ENCODE measurements around the gene MAP3K3. TPM values are rescaled to one million over a fixed set of nuclear protein-coding genes. Genes with fewer than 3 reads are reported as not detected.
A peak's percentile ranks its signal among the peaks of the same experiment; 100 is the strongest.

The MAP3K3 gene
- total RNA-seq, 1 donor from 2014 or later = 138 TPM

DNA sequence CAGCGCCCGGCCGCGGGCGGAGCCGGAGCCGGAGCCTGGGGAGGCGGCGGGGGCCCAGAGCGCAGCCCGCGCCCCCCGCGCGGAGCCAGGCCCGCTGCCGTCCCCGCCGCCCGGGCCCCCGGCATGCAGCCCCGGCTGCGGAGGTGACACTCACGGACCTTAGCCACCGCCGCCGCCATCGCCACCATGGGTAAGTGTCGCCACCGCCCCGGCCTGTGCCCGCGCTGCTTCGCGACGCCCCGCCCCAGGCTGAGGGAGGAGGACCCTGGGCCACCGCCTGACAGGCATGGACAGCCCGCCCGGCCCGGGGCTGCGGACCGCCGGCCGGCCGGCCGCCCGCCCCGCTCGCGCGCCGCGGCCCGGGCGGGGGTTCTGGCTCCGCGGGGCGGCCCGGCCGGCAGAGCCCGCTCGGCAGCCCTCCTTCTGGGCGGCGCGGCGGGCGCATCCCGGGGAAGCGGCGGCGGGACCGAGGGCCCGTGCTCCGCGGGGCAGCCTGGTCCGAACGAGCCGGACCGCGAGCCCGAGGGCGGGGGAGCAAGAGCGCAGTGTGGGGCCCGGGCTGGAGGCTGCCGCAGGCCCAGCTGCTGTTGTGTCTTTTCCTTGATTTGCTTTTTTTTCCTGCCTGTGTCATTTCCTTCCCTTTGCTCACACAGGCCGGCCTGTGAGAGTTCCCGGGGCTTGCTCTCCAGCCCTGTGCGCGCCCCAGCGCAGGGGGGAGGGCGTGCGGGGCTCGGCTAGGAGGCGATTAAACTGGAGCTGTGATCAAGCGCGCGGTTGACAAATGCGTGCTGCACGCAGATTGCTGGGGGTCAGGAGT is 565 bp downstream of the MAP3K3 start:
- peak; percentile 94 for DNase-seq

DNA sequence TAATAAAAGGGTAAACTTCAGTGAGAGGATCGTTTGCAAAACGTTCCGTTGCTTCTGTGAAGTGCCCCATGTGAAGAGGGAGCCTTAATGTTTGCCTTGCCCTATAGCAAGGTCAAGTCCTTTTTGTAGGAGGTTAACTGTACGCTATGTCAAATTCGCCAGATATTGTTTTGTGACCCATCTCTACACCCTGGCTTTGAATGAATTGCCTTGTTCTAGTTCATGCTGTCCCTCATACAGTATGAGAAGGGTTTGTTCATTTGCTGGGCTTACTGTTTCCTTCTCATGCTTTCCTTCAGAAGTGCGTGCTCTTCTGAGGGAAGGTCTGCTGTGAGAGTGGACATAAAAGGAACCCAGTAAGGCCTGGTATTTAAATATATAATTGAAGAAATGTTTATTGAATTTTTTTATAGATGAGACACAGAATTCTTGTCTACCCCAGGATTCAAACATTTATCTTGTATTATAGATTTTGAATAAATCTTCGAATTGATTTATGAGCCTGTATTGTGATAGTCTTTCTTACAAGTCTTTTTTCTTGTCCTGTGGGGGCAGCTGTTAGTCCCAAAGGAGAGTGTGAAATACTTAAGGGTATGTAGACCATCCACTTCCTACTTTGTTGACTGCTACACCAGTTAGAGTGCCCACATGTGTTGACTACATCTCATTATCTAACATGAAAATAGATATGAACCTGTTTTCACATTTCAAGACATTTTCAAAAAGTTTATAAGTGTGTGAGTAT is 1.7 kb downstream of the MAP3K3 start:
- peak; percentile 24 for DNase-seq

GRCh38 chr17:63624531-63624880 is 2.3 kb downstream of the MAP3K3 start:
- DNase-seq = no peak

DNA sequence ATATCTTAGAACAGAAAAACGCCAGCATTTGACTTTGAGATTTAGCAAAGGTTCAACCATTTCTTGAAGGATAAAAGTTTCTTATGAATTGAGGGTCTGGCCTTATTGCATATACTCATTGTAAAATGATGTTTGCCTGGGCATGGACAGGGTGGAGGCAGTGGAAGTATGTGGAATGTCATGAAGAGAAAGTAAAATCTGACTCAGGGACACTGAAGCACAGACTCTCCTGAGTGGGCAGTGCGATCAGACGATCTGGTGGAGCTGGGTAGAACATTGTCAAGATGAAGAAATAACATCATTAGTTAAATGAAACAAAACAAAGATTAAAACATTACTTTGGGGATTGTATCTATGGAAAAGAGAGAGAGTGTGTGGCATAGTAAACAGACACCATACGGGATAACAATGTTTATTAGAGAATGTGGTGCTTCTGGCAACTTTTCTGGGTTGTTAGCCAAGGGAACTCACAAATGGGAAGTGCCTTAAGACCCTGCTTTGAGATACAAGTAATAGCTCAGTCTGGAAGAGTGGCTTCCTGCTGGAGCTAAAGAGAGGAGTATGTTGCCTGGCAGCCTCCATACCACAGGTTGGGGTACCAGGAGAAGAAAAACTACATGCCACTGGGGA is 4.4 kb downstream of the MAP3K3 start:
- peak; percentile 54 for DNase-seq

- DNase-seq = peak; percentile 31
These were observed 7.4 kb downstream of the MAP3K3 start for GRCh38 chr17:63629627-63630026.

GRCh38 chr17:63631062-63631461 is 8.8 kb downstream of the MAP3K3 start:
- DNase-seq = no peak

DNA sequence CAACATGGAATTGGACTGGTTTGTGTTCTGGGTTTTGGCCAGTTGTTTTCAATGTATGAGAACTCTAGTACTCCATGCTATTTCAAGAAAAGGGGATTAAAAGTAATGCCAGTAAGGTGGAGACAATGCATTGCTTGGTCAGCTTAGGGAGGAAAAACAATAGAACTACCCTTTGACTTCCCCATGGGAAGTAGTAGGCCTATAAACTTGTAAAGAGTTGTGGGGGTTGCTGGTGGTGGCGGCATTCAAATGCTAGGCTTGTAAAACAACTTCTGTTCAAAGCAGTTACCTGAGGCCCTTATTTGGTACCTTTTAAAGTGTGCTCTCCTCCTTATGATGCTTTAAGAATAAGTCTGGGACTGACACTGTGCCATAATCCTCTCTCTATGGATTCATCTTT is 9.4 kb downstream of the MAP3K3 start:
- peak; percentile 27 for DNase-seq

- DNase-seq = no peak
These were observed 11.5 kb downstream of the MAP3K3 start for GRCh38 chr17:63633742-63634141.

DNA sequence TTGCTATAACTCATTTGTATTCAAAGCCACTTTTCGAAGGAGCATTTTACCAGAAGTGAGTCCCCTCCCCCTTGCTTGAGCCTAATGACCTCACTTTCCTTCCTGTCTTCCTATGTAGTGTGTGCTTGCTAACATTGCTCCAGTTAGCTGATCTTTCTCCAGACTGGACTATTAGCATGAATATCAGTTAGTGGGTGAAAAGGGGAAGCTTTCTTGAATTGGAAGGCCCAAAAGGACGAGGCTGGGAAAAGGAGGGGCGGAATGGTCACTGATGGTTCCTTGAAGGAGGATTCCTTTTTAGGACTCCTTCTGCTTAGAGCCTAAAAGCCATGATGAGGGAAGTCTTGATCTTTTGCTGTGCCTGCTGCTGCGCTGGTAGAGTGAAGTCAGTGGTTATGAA is 11.9 kb downstream of the MAP3K3 start:
- DNase-seq = peak; percentile 81

- no peak for DNase-seq
These were observed 12.6 kb downstream of the MAP3K3 start for GRCh38 chr17:63634816-63635215.

- no peak for DNase-seq
These were observed 13.1 kb downstream of the MAP3K3 start for GRCh38 chr17:63635290-63635689.

DNA sequence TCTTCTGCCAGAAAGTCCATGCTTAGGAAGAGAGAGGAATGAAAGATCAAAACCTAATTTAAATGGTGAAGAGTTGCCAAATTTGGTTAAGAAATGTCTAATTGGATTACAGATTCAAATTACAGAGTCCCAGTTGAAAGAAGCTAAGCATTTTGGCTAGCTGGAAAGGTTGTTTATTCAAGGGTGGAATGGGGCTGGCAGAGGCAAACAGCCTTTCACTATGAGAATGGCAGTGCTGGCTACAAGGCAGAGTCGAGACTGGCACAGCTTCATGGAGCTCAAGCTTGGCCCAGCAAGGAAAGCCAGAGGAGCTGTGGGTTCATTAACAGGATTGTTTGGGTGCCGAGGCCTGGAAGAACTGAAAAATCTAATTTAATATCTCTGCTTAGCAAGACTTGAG is 13.6 kb downstream of the MAP3K3 start:
- no peak for DNase-seq

GRCh38 chr17:63639125-63639524 is 16.9 kb downstream of the MAP3K3 start:
- no peak for DNase-seq

DNA sequence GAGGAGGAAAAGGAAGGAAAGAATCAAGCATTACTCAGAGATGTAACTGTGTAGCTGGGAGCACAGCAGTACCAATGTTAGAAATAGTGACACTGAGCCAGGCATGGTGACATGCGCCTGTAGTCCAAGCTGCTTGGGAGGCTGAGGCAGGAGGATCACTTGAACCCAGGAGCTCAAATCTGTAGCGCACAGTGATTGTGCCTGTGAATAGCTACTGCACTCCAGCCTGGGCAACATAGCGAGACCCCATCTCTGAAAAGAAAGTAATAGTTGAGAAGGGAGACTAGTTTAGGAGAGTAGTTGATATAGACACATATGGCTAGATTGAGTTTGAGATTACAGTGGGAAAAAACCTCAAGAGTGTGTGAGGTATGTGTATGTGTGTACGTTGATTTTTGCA is 17.8 kb downstream of the MAP3K3 start:
- DNase-seq = no peak

GRCh38 chr17:63641692-63642448 is 19.7 kb downstream of the MAP3K3 start:
- DNase-seq = no peak

DNA sequence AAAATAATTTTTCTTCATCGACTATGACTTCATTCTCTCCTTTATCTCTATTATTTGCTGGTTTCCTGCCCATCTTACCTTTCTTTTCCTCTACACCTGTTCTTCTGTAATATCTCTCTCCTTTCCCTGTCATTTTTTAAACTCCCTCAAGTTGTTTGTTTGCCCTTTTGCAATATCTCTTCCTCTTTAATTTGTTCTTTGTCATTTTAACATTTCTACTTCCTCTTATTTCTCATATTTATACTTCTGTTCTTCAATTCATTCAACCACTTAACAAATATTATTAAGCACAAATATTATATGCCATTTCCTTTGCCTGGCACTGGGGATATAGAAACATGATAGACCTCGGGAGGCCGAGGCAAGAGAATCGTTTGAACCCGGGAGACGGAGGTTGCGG is 22.6 kb downstream of the MAP3K3 start:
- DNase-seq = no peak

GRCh38 chr17:63645775-63646487 is 23.7 kb downstream of the MAP3K3 start:
- DNase-seq = no peak

DNA sequence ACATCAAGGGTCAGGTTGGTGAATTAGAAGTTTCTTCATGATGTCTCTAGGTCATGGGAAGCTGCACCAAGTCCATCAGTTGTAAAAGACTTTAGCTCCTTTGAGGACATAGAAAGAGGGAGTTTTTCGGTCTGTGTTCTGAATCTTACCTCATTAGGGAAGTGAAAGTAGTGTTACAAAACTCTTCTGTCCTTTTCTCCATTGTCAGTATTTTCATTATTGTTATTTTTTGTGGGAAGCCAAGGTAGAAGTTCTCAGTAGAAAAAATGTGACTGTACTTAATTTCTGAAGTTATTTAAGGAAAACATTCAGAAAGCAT is 24.2 kb downstream of the MAP3K3 start:
- no peak for DNase-seq

DNA sequence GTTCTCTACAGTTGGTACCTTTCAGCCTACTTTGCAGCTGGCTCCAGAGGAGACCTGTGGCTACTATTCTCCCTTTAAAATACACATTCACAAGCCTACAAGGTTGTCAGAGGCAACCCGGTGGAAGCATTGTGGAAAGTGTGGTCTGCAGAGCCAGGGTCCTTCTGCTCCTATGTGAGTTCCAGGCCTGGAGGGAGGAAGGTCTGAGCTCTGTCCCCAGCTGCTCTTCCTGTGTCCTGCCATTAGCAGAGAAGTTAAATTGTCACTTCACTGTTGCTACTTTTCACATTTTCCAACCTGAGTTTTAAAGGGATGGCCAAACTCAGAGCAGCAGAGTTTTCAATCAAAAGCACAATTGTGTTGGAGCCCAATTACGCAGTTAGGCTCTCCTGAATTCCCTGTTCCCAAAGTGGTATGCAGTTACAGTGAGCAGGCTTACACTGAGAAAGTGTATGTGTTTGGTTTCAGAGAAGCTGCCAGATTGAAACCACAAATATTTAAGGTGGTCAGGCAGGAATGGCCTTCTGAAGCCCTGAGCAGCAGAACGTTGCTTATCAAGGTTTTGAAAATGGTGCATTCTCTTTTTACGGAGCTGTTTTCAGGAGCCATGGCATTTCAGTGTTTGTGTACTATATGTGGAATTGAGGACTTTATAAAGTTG is 25.0 kb downstream of the MAP3K3 start:
- no peak for DNase-seq

- DNase-seq = no peak
These were observed 25.7 kb downstream of the MAP3K3 start for GRCh38 chr17:63647936-63648335.

DNA sequence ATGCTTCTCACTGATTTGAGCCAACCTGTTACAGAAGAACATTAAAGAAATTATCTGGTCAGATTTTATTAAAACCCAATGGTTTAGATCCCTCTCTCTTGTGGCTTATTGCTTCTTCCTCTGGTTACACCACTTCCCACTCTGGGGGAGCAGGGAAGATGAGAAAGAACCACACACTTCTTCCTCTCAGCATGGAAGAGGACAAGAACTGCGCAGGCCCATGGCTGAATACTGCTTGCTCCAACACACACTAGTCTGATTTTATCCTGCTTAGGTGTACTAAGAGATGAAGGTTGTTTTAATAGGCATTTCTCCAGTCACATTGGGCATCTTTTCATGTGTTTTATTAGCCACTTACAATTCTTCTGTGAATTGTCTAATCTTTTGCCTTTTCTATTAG is 27.6 kb downstream of the MAP3K3 start:
- DNase-seq = no peak

- DNase-seq = no peak
These were observed 29.9 kb downstream of the MAP3K3 start for GRCh38 chr17:63652106-63652505.
